GM18511 (cell line): ENCODE results near the gene PIEZO2.

Experiments used
- ATAC-seq: cut with Tn5 transposase; IDR thresholded peaks from one replicate; pipeline ENCODE4 v1.9.1; 2021; ENCODE audit warnings: mild to moderate bottlenecking, moderate library complexity; ENCODE audit not compliant: unreplicated experiment

PIEZO2 gene

DNA sequence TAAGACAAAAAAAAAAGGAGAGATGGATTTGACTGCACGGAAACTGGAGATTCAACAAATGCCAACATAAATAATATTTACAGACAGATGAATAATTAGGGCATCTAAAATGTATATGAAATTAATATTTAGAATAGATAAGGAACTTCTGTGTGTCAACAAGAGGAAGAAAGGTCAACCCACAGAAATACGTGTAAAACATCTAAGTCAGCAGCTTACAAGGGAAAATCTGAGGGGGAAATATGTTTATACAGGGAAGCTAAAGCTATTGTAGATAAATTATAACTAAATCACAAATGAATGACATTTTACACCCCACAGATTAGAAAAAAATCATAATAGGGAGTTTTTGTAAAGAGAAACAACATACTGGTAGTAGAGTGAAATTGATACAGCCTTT, 159.9 kb downstream of the PIEZO2 start:
- no peak for ATAC-seq

DNA sequence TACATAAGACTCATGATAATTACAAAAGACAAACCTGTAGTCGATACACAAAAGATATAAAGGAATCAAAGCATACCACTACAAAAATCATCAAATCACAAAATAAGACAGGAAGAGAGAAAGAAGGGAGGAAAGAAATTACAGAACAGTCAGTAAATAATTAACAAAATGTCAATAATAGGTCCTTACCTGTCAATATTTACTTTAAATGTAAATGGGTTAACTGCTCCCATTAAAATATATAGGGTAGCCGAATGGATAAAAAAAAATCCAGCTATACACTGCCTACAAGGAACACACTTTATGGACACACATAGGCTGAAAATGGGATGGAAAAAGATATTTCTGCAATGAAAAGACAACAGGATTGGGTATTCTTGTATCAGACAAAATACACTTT, 163.7 kb downstream of the PIEZO2 start:
- no peak for ATAC-seq

DNA sequence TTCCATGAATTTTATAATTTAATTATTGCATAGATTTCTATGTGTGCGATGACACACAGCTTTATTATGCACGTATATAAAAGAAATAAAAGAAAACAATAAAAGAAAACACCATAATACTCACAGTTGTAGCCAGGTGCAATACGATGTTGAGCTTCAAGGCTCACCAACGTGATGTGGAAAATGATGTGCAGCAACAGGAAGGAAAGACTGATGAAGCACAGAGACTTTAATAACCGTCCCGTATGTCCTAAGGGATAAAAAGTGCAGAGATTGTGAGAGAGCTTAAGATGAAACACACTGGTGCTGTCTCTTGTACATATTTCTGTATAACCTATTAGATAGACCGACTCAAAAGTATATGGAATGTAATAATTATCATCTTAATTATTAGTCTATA, 170.0 kb downstream of the PIEZO2 start:
- no peak for ATAC-seq

DNA sequence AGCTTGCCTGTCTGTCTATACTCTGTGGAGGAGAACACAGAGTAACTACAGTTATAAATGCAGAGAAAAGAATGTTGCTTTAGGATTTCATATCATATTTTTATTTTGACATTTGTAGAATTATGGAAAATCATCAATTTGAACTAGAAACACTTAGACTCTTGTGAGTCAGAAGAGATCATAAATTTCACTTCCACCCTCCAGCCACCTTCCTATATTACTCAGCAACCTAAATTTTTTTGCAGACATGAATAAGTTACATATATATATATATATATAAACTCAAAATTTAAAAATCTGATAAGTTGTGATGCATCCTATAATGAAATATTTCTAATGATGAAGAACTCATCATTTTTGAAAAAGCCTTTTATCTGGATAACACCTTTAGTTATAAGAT, 172.3 kb downstream of the PIEZO2 start:
- ATAC-seq = no peak

DNA sequence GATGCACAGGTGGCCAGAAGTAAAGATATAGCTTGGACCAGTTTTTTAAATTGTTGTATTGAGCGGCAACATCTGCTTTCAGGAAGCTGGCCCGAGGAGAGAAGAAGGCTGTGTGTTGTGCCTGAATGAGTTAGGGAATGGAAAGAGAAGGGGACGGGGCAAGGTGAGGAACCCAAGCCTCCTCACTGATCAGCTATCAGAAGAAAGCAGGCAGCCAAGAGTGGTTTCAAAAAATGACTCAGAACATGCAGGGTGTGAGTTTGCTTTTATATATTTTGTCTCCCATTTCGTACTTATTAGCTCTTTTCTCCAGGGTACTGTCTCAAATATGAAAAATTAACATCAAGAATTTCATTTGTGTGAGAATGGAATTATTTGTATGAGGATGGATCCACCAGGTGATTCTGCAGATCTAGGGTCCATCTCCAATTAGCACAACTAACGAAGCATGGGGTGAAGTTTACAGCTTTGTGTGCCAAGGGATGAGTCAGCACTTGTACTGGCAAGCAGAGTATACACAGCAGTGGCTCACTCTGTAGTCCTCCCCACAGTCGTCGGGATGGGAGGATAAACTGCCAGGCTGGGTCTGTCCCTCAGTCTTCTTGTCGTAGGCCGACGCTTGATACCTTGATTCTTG, 175.7 kb downstream of the PIEZO2 start:
- ATAC-seq = no peak

DNA sequence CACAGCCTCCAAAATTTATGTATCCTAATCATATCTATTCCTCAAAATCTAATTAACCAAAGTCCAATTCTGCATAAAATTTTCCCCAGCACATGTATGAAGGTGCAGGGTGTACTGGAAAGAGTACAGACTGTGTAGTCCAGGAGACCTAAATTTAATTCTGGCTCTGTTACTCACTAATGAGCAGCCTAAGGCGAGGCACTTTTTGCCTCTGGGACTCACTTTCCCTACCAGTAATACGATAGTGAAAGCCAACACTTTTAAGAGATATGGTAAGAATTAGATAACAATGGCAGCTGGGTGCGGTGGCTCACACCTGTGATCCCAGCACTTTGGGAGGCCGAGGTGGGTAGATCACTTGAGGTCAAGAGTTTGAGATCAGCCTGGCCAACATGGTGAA, 177.7 kb downstream of the PIEZO2 start:
- no peak for ATAC-seq

DNA sequence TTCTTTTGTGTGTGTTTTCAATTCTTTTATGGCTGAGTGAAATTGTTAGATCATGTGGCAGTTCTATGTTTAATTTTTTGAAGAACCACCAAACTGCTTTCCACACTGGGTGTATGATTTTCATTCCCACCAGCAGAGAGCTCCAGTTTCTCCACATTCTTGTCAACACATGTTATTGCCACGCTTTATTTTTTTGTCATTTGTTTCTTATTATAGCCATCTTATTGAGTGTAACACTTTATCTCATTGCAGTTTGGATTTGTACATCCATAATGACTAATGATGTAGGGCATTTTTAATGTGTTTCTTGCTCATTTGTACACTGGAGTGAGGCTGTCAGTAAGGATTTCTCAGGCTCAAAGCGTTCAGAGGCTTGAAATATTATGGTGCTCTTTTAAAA, 184.2 kb downstream of the PIEZO2 start:
- ATAC-seq = no peak

DNA sequence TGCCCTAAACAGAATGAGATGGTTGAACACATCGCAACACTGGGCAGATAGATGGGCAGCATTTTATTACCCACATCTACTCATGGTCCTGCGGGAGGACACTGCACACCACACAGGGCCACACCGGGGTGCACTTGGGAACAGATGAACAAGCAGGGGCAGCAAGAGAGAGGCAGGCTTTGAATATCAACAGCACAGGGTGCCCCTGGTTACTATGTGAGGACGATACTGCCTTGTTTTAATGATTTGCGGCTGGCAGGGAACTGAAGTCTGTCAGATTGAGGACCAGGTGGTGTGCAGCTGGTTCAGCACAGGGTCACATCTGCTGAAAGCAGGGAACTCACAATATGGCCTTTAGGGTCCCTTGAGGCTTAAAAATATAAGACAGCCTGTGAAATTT, 195.7 kb downstream of the PIEZO2 start:
- ATAC-seq = peak; percentile 58

DNA sequence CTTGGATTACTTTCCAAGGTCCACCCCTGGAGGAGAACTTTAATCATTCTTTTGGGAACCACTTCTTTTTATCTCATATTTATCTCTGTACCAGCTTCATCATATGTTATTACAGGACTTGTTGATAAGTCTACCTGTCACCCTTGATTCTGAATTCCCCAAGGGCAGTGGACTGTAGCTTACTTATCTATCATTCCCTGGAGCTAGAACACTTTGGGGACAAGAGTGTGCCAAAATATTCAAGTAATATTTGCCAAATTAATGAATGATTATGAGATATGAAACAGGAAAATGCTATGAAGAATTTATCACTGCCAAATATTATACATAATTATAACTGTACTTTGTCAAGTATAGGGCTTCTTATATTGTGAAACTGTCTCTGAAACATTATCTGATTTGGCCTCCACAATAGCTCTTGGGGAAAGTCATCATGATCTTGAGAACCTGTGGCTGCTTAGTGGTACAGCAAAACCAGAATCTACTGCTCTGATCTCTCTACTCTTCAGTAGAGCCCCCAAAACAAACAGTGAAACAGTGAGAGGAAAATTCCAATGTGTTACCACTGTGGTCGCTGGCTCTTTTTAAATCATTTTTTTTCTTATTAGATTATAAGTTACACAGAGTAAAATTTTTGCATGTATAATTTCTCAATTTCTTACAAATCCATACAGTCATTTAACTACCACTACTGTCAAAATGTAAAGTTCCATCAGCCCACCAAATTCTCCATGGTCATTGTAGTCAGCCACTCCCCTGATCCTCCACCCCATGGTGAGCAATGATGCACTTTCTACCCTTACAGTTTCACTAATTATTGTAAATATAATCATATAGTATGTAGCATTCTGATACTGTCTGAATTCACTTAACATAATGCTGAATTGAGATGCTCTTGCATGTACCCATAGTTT, 197.5 kb downstream of the PIEZO2 start:
- peak; percentile 19 for ATAC-seq

DNA sequence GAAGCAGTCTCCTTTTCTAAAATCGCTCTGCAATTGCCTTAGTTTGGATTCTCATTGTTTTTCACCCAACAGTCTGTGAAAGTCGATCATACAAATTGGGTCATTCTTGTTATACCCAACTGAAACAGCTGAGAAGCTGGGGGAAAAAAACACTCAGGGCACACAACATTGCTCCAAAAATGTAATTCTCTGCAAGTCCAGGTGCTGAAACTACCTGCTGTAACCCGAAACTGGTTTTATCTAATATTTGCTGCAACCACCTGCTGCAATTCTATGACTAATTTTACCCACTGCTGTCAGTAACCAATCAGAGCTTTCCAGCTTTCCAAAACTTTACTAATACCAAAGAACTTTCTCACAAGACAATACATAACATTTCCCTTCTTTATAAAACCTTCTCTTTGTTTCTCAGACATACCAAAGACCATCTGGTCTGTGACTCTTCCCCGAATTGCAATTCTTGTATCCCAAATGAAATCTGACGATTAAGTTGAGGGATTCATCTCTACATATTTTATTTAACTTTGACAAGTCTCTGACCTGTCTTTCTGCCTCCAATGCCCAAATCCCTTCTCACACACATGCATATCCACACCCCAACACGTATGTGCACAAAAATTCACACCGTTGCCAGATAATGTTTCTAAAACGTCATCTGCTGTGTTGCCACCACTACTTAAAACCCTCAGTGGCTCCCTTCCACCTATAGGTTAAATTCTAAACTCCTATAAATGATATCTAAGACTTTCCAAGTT, 198.3 kb downstream of the PIEZO2 start:
- ATAC-seq = peak; percentile 63

DNA sequence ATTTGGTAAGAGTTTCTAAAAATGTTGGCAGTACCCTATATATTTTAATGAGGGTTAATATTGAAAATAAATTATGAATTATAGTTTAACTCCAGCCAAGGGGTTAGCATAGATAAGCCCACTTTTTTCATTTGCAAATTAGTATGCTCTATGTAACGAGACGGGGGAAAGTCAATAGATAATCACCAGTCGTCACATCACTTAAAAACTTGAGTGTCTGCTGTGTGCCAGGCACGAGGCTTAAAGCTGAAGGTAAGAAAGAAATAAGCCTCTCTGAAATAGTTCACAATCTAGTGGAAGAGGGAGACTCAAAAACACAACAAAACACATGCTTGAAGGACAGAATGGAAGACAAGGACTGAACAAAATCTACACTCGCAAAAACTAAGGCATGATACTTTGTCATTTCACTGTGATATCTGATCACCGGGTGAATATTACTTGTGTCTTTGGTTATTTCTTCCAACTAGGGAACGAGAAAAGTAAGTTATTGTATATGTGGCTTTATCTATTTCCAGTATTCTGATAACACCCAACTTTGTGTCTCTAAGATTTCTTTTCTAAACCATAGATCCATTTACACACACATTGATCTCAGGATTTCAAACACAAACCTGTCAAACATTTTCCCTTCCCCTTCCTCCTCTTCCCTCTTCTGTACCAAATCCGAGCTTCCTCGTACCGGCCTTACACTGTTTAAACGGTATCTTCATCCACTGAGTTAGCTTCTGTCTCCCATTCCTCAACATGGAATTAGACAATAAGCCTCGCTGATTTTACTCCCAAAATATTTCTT, 199.1 kb downstream of the PIEZO2 start:
- no peak for ATAC-seq

DNA sequence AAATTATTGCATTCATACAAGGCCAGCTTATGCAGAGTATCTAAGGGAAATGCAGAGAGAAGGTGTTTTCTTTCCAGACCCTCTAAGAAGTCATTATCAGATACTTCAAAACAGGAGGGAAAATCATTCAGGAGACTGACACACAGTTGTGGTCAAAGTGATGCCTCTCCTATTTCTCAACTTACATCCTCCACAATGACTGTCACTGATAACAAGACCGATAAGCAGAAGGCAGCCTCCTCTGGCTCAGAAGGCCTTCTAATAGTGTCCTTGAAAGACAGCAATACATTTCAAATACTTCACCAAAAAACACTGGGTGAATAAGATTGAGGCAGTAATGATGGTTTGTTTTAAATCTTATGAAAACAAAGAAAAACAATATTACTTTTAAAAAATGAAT, 199.7 kb downstream of the PIEZO2 start:
- no peak for ATAC-seq

DNA sequence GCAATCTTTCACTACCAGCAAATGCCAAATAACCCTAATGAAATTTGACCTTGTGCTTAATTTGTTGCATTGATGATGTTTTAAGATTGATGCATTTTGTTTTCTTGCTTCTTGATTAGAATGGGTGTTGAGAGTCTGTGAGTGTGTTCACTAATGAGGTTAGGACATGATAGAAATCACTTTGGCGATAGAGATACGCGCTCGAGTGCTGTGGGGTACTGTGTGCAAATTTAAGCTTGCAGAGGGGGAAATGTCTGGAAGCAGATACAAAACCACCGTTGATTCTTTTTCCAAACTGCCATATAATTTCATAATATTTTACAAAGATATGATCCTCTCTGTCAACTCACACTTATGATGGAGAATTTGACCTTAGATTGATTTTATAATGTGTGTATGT, 200.9 kb downstream of the PIEZO2 start:
- no peak for ATAC-seq

DNA sequence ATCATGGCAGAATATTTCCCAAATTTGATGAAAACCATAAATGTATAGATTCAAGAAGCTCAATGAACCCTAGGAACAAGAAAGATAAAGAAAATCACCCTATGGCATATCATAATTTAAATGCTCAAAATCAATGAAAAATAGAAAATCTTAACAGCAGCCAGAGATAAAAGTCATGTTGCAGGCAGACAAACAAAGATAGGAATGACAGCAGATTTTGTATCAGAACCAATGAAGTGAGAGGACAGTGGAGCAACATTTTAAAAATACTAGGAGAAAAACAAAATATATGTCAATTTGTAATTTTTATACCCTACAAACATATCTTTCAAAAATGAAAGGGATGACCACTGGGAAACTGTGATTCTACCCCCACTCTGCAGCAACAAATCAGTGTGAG, 203.3 kb downstream of the PIEZO2 start:
- no peak for ATAC-seq

DNA sequence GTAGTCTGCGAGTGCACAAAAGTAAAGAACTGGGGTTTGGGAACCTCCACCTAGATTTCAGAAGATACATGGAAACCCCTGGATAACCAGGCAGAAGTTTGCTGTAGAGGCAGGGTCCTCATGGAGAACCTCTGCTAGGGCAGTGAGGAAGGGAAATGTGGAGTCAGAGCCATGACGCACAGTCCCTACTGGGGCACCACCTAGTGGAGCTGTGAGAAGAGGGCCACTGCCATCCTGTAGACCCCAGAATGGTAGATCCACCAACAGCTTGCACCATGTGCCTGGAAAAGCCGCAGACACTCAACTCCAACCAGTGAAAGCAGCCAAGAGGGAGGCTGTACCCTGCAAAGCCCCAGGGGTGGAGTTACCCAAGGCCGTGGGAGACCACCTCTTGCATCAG, 206.4 kb downstream of the PIEZO2 start:
- no peak for ATAC-seq

DNA sequence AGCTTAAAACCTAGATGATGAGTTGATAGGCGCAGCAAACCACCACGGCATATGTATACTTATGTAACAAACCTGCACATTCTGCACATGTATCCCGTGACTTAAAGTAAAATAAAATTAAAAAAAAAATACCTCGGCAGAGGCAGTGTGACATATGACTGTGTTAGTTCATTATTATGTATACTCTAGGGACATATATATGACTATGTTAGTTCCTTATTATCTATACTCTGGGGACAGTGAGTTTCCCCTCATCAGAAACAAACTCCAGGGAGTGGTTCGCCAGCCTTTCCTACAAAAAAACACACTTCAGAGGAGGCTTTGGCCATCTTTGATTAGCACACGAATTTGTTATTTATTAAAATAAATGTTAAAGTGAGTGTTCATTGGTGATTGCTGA, 209.5 kb downstream of the PIEZO2 start:
- no peak for ATAC-seq

DNA sequence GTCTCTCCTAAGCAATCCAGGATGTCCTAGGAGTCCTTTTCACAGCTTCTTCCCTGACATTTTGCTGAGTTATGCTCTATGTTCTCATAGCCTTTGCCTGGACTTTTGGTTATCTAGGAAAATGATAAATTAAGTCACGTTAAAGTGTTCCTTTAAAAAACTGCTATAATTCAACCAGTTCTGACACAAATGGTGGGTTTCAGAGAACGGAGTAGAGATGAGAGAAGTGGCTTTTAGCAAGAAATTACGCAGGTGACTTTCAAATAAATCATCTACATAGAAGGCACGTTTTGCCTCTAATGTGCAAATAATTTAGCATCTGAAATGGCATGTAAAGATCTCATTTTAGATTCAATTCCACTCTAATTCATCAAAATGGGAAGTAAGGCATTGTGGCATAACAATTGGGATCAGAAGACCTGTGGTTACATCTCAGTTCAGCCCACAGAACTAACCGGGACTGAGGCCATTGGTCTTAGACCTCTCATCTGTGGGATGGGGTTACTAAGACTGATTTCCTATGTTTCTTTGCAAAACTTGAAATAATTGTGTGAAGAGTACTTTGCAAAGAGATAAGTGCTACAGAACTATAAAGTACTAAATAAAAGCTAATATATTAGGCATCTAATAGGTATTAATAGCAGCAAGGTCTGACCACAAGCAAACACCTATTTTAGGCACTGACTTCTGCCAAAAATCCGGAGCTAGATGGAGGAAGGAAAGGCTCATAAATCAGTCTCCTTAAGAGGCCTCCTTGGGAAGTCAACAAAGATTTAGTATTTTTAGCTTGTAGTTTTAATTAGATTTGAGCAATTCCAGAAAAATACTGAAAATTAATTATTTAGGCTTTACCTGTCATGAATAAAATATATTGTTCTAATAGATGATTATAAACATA, 211.4 kb downstream of the PIEZO2 start:
- ATAC-seq = no peak

DNA sequence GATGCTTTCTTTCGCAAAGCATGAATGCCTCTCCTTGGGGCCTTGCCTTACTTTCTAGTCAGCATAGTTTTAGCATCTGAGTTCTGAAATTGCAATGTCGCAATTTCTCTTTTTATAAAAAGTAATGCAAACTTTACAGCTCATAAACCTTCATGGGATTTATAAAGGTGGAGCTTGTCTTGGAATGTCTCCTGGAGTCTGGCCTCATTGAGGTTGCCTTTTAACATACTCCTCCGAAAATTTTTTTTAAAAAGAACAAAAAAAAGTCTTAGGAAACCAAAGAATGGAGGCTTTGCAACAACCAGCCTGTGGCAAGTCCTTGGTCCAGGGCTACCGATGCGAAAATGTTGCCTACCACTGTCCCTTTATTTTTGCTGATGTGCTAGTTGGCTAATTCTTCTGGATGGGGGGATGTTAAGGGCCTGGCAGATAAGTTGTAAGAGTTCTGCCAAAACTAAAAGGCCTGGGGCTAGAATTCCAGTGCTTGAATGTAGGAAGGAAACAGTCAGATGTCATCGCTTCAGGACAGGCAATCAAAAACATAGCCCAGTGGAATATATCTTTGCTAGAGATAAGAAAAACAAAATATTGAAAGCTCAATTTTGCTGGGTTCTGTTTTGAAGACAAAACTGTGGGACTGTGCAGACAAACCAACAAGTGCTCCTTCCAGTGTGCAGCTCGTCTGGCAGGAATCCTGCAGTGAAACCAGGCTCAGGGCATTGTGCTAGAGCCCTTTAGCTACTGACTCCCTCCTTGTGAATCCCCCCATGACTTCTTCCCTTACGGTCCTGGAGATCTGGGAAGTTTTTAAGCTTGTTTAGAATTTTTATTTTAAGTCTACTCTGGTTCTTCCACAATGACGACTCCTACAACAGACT, 213.0 kb downstream of the PIEZO2 start:
- ATAC-seq = no peak

DNA sequence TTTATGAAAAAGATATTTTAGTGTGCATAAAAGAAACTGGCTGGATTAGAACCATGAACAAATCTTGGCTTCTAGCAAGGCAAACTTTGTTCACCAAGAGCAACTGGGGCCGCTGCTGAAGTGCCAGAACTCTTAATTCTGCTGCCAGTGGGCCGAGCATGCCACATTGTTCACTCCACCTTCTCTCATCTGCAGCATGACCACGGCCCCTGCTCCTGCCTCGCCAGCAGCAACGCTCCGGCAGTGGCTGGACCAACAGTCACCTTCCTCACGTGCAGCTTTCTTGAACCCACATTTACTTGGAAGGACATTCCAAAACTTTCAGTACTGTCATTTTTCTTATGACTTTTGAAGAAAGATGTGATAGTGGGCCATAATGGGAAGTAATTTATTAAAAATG, 213.8 kb downstream of the PIEZO2 start:
- no peak for ATAC-seq
